PFSK-1 (cell line): Measurements from ENCODE around the gene CTNNA1.

Source experiments
- POLR2AphosphoS5 ChIP-seq: IDR thresholded peaks from 2 replicates; pipeline ENCODE4 v1.6.1; 2012; ENCODE audit warnings: low read depth, mild to moderate bottlenecking, control low read depth, low read length, moderate library complexity
- TAF1 ChIP-seq: IDR thresholded peaks from 2 replicates; pipeline ENCODE4 v1.6.1; 2012; ENCODE audit warnings: low read length, control low read depth, borderline replicate concordance; ENCODE audit not compliant: insufficient read depth

GRCh38 chr5:138934971-138935370, 181.7 kb downstream of the CTNNA1 start:
- TF ChIP-seq POLR2AphosphoS5 (no peak), TAF1 (no peak)
